Endometrial microvascular endothelial cells (primary cell): Measurements from ENCODE around the gene APBA3. TPM values are rescaled to one million over a fixed set of nuclear protein-coding genes. Genes with fewer than 3 reads are reported as not detected.

Source experiments
- total RNA-seq: library from RNA; depleted of rRNA; stranded (reverse); fragments of >200 nt; gene quantifications from one replicate; pipeline ENCODE4 v1.2.3, GENCODE V29; 2015; ENCODE audit errors: inconsistent ontology term

The APBA3 gene
- total RNA-seq, 1 donor from 2014 or later: 46.8 TPM

Other genes with a start within 250 kb of the APBA3 start
- not detected for gene TEKTIP1, start 222.5 kb downstream of the APBA3 start, total RNA-seq
- gene MFSD12, start 204.1 kb downstream of the APBA3 start, total RNA-seq: 121 TPM
- gene HMG20B, start 188.7 kb downstream of the APBA3 start, total RNA-seq: 79.4 TPM
- 0.28 TPM for gene GIPC3, start 176.2 kb downstream of the APBA3 start, total RNA-seq
- gene TBXA2R, start 154.8 kb downstream of the APBA3 start, total RNA-seq: 4.2 TPM
- gene CACTIN, start 134.9 kb downstream of the APBA3 start, total RNA-seq: 46.6 TPM
- 38.0 TPM for gene PIP5K1C, start 61.2 kb downstream of the APBA3 start, total RNA-seq
- gene TJP3, start 53.3 kb downstream of the APBA3 start, total RNA-seq: not detected
- 88.7 TPM for gene MRPL54, start 990 bp upstream of the APBA3 start, total RNA-seq
- gene RAX2, start 10.5 kb upstream of the APBA3 start, total RNA-seq: not detected
- gene MATK, start 24.7 kb upstream of the APBA3 start, total RNA-seq: not detected
- not detected for gene ZFR2, start 107.3 kb upstream of the APBA3 start, total RNA-seq
- gene ATCAY, start 119.0 kb upstream of the APBA3 start, total RNA-seq: not detected
- not detected for gene NMRK2, start 171.4 kb upstream of the APBA3 start, total RNA-seq
- 127 TPM for gene DAPK3, start 209.4 kb upstream of the APBA3 start, total RNA-seq
- gene EEF2, start 223.8 kb upstream of the APBA3 start, total RNA-seq: 2,011 TPM
- gene PIAS4, start 246.0 kb upstream of the APBA3 start, total RNA-seq: 39.8 TPM